HG03108 (cell line): ENCODE measurements around the gene UBQLNL.

ENCODE experiments used
- ATAC-seq: cut with Tn5 transposase; IDR thresholded peaks from one replicate; pipeline ENCODE4 v1.9.1; 2021; ENCODE audit warnings: moderate library complexity; ENCODE audit not compliant: unreplicated experiment

The UBQLNL gene

GRCh38 chr11:5516599-5516998 lies at the start of gene UBQLNL:
Gene UBQLNL, minus strand, starts transcription at chr11:5516699. Its CDS starts 258 bp downstream, at chr11:5516441.
- no peak for ATAC-seq

DNA sequence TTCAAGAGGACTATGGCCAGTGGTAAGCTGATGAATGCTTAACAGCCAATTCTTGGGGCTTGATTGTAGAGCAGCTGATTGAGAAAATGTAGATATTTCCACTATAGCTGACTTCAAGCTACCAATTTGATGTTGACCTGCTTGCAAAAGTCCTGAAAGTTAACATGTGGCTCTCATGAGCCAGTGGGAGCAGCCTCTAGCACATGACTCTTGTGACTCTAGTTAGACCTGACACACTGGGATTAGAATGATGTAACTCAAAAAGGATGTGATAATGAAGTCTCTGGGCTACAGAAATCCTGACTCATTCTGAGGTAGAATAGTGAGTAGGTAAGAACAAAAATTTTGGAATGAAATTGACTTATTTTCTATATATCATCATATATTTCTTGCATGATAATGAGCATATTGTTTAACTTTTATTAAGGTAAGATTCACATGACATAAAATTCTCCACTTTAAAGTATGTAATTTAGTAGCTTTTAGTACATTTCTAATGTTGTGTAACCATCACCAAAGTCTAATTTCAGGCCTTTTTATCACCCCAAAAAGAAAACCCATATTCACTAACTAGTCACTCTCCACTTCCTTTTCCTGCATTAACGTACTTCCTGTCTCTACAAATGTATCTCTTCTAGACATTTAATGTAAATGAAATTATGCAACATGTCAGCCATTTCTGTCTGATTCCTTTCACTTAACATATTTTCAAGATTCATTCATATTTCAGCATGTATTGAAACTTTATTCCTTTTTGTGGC lies 47.9 kb upstream of the UBQLNL start:
- no peak for ATAC-seq

GRCh38 chr11:5557751-5558150 lies 41.3 kb upstream of the UBQLNL start:
- ATAC-seq, result no peak

- ATAC-seq, result no peak
These were observed 40.2 kb upstream of the UBQLNL start for GRCh38 chr11:5556596-5557188.

GRCh38 chr11:5553343-5553742 lies 36.8 kb upstream of the UBQLNL start:
- no peak for ATAC-seq

DNA sequence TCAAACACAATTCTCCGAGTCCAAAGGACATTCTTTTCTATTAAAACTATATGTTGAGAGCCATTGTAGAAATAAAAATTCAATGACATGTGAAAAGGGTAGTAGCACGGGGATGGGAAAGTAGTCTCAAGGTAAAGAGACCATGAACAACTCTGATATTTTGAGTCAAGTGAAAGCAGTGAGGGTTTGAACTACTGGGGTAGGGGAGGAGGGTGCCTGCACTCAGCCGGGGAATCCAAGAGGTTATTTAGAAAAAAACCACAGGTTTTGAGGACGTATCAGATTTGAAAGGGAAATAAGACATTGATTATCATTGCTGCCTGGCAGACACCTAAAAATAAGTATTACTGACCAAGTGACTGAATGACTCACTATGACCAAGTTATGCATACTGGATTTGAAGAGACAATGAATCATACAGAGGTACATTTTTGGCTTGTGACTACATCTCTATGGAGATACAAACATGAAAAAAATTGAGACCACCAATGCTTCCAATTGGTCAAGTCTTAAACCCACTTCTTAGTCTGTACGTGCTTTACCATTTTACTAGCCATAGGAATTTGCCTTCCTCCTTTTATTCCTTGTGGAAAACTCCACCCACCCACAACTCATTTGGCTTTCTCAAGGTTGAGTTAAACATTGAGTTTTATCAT lies 34.1 kb upstream of the UBQLNL start:
- ATAC-seq, result no peak

- ATAC-seq, result no peak
These were observed 31.9 kb upstream of the UBQLNL start, which contains the start of gene OR52H1 for GRCh38 chr11:5548440-5548839. Gene OR52H1, minus strand, starts transcription at chr11:5548540. Its CDS starts 3,035 bp downstream, at chr11:5545505.

DNA sequence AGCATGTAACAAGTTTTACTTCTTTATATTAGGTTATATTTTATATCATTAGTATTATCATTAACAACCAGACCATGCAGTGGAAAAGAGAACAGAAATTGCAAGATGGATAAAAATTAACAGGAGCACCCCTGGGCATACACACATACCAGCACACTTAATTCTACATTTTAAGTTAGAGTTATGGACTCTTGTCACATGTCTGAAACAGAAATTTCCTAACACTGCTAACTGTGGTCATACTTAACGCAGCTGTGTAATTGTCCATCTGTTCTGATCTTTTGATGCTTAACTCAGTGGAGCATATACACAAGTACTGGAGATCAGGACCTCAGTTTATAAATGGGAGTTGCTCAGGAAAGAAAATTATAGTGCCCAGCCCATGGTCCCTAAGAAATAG lies 31.5 kb upstream of the UBQLNL start:
- peak; percentile 87 for ATAC-seq

DNA sequence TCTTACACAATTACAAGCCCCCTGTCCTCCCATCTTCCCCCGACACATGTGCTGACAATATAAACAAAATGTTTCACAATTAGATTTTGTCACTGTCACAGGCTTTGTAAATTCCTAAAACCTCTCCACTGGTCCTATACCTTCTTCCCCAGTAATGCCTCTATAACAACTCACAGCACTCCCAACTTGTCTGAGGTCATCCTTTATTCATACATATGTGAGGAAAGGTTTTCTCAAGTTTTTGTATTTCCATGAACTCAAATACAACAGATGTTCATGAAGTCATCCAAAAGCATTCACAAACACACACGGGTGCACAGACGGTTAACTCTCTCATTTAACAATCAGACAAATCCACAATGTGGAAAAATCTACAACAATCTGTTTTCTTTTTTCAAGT lies 30.0 kb upstream of the UBQLNL start:
- ATAC-seq, result no peak

DNA sequence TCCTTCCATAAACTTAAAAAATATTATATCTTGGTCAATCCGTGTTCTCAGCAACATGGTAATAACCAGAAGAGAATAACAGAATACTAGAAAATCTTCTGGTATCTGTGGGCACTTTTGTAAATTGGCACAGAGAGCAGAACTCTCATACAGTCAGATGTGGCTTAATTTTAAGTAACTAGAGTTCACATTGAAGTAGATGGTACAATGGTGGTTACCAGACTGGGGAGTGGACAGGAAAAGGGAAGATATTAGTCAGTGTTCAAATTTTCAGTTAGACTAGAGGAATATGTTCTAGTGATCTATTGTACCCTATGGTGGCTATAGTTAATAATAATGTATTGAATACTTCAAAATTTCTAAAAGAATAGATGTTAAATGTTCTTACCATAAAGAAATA lies 24.9 kb upstream of the UBQLNL start:
- no peak for ATAC-seq

- no peak for ATAC-seq
These were observed 20.0 kb upstream of the UBQLNL start for GRCh38 chr11:5536482-5536881.

- no peak for ATAC-seq
These were observed 17.5 kb upstream of the UBQLNL start for GRCh38 chr11:5534046-5534445.

- no peak for ATAC-seq
These were observed 14.7 kb upstream of the UBQLNL start for GRCh38 chr11:5531053-5531831.

- no peak for ATAC-seq
These were observed 12.0 kb upstream of the UBQLNL start for GRCh38 chr11:5528495-5528894.

DNA sequence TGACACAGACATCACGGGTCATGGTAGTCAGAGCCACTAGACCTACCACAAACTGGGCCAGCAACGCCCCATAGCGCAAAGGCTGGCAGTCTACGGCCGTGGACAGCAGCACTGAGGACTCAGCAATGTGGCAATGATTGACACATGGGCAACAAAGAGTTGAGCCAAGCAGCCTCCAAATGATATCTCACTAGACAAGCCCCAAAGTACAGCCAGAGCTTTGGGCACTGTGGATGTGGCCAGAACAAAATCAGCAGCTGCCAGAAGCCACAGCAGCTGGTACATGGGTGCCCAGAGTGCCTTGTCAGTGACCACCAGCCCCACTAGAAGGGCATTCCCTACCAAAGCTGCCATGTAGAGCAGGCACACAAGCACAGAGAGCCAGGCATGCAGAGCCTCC lies 11.2 kb upstream of the UBQLNL start:
- ATAC-seq, result no peak

DNA sequence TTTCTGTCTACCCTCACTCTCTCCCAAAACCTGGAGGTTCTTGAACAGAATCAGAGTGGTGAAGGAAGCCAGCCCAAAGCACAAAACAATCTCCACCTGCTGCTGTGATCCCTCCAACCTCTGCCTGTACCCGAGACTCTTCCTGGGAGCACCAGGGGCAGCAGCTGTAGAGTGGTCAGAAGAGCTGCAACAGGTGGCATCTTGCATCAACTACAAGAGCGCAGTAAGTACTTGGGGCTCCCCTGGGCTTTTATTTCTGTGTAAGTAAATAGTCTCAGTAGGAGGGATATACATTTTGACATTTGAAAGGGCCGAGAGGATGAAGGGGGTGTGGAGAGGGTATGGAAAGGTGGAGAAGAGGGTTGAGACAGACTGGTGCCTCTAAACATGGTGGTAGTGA lies 8.3 kb upstream of the UBQLNL start:
- no peak for ATAC-seq

DNA sequence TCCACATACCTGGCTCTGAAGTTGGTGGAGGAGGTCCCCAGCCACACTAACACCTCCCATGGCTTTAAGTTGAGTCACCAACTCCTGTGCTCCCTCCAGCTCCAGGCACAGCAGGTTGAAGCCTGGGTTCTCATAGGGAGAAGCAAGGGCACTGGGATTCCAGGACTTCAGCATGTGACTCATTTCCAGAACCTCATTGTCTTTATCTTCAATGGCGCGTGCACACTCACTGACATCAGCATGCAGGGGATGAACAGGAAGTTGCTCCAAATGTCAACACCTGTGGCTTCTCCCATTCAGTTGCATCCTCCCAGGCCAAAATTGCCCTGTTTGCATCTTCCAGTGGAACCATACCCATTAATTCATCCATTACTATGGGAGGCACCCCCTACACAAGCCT lies 5.8 kb upstream of the UBQLNL start:
- ATAC-seq, result no peak

DNA sequence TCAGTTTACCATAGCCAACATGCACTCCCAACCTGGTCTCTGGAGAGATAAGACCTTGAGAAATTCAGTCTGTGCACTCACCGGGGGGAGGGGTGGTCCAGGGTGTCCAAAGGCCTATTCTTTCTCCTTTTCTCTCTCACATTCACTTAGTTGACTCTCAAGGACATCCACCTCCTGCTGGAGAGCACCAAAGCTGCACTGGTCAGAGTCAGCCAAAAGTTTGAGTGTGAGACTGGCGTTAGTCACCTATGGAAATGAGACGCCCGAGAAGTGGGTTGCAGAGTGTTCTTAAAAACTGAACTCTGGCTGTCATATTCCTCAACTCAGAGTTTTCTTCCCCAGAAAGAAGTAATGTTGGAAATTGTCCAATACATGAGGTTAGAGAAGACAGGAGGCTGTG lies 5.0 kb upstream of the UBQLNL start:
- no peak for ATAC-seq

GRCh38 chr11:5514841-5515240 lies 1.7 kb downstream of the UBQLNL start:
- ATAC-seq, result no peak

DNA sequence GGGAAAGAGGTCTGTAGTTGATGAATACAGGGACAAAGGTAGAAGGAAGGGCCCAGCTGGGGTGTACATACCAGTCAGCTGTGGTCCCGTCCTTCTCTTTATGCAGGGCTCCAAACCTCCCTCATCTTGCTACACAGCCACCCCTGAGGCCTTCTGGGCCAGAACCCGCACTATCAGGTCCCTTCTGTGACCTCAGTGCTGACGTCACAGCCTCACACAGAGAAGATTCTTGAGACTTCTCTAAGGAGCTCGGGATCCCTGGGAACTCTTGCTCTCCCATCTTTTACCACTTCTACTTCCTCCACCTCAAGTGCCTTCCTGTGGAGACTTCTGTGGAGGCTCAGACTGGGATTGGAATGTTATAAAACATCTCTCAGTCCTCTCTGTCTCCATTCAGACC lies 6.7 kb downstream of the UBQLNL start, which contains the start of gene UBQLN3:
UBQLN3 (minus strand) TSS at position 155 of the 400 bp plus-strand sequence. CDS start 399 bp downstream, outside the sequence.
- no peak for ATAC-seq

DNA sequence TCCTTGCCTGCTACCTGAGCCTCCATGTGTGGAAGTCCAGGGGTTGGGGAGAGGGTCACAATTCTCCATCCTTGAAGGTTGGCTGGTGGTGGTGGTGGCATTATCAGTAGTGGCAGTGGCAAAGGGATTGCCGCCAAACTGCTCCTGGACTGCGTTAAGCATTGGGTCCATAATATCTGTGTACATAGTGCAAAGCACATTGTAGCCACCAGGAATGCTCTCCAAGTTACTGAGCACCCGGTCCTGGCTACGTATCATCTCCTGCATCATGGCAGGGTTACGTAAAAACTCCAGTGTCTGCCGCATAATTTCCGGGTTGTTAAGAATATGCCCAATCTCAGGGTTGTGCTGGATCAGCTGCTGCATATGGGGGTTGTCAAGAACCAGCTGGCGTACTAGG lies 7.9 kb downstream of the UBQLNL start:
- no peak for ATAC-seq
